Ammon's horn (tissue), 1 donor: ENCODE results near the gene APLP2.
"Not testable (repeated sequence)": the region's sequence is repeated elsewhere in the genome, so short reads cannot be mapped to it uniquely, and the experiment has no call there.

Source experiments
- DNase-seq: peaks from one replicate; pipeline ENCODE4 v3.0.0-alpha.2; 2016; ENCODE audit warnings: low spot score

Gene APLP2

GRCh38 chr11:130172001-130172400 lies 102.3 kb downstream of the APLP2 start:
- not testable (repeated sequence) for DNase-seq

- no peak for DNase-seq
These were observed 104.9 kb downstream of the APLP2 start for GRCh38 chr11:130174642-130175041.

DNA sequence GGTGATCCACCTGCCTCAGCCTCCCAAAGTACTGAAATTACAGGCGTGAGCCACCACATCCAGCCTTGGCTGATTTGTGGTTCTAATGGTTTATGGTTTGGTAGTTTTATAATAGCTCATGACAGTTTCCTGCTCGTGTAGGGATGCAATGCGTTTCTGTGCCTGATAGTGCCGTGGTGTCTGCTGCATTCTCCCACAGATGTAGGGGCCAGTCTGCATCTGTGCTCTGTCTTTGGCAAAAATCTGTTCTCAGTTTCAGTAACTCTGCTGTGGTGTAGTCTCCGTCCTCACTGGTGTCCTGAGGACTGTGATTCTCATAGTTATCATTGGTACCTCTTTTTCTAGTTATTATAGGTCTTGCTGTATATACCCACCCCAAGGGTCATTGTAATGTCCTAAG lies 106.2 kb downstream of the APLP2 start:
- no peak for DNase-seq

DNA sequence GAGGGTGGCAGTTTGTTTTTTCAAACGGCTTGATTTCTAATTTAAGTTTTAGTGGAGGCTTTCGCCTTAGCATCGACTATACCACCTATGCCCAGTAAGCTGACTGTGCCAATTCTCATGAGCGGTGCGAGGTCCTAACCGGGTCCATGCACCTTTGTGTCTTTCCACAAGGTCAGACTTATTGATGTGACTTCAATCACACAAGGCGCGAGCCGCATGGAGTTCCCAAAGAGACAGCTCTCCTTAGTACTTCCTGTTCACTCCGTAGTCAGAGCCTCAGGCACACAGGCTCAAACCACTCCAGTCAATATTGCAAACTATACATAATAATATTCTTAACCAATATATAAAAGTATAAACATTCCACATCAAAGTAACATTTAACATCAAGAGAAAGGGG lies 108.1 kb downstream of the APLP2 start:
- DNase-seq, result no peak

- DNase-seq, result no peak
These were observed 109.0 kb downstream of the APLP2 start for GRCh38 chr11:130178441-130179339.

DNA sequence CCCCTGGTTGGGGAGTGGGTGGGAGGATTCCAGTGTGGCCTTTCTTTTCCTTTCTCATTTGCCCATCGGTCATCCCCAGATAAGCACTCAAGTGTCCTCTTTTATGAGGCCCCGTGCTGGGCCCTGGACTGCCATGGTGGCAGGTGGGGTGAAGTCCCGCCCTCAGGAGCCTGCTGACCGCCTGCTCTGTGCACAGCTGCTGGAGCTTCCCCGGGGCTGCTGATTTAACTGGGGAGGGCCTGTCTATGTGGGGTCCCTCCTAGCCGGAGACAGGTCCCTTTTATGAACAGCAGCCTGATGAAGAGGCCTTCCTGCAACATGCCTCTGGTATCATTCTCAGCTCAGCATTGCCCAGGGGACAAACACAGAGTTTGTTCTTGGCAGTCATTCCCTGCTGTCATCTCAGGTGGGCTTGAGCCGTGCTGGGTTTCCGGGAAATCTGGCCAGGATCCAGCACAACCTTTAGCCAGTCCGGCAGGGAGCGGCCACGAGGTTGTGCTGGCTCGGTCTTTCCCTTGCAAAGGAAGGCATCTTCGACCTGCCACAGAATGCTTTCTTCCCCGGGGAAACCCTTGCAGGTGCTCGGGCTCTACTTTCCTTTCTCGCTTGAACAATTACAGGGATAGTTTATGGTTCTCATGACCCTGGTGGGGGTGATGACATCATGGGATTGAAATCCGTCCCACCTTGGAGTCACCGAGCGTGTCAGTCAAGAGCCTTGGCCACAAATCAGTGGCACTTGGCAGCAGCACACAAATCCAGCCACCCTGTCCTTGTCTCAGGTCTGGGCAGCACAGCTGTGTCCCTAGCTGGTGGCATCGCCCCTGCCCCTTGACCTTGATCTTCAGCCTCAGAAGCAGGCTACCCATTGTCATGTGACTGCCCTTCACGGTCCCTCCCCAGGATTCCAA lies 110.0 kb downstream of the APLP2 start:
- DNase-seq, result no peak

DNA sequence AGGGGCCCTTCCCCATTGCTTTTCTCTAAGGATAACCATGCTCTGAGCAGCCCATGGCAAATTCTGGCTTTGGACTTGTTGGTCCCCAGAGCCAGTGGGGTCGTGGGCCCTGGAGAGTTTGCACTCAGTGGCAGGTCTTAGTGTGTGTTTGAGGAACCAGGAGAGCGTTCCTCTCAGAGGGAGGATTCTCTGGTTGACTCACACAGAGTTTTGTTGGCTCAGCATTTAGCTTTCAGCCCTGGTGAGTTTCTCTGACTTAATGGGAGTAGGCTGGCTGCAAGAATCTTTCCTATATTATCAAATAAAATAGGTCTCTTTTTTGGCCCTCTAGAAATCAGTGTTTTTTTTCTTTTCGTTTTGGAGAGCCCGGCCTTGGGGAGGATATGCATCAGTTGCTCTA lies 110.8 kb downstream of the APLP2 start:
- DNase-seq, result peak; percentile 40

DNA sequence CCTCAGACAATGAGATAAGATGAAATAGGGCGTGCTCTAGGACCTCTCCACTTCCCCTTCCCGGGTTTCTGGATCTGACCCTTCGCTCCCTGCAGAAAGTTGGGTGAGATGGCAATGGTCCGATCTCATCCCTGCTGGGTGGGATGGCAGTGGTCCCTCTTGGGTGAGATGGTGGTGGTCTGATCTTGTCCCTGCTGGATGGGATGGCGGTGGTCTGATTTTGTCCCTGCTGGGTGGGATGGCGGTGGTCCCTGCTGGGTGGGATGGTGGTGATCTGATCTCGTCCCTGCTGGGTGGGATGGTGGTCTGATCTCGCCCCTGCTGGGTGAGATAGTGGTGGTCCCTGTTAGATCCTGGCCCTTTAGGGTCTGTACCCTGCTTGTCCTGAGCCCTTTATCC lies 111.2 kb downstream of the APLP2 start:
- no peak for DNase-seq

GRCh38 chr11:130181295-130182272 lies 111.9 kb downstream of the APLP2 start:
- no peak for DNase-seq

DNA sequence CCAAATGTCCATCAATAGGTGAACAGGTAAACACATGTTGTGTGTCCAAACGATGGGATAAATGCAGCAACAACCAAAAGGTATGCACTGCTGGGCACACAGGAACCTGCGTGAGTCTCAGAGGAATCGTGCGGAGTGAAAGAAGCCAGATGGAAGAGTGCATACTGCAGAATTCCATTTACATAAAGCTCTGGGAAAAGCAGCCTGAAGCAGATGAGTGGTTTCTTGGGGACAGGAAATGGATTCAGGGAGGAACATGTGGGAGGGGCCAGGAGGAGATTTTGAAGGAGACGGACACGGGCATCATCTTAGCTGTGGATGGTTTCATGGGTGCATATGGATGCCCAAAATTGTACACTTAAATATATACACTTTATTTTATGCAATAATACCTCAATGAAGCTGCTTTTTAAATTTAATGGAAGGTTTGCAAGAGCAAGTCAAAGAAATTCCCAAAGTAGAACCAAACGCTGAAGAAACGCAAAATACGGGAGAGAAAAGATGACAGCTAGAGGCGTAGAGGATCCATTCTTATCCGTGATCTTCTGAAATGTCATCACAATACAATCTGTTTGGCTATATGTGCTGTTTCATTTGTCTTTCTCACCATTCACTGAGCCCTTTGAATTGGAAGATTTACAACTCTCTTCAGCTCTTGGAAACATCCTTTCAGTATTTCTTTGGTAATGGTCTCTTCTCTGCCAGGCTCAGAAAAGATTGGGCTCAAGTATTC lies 114.3 kb downstream of the APLP2 start:
- no peak for DNase-seq

GRCh38 chr11:130187096-130187495 lies 117.4 kb downstream of the APLP2 start:
- no peak for DNase-seq

GRCh38 chr11:130188047-130188446 lies 118.4 kb downstream of the APLP2 start:
- no peak for DNase-seq

DNA sequence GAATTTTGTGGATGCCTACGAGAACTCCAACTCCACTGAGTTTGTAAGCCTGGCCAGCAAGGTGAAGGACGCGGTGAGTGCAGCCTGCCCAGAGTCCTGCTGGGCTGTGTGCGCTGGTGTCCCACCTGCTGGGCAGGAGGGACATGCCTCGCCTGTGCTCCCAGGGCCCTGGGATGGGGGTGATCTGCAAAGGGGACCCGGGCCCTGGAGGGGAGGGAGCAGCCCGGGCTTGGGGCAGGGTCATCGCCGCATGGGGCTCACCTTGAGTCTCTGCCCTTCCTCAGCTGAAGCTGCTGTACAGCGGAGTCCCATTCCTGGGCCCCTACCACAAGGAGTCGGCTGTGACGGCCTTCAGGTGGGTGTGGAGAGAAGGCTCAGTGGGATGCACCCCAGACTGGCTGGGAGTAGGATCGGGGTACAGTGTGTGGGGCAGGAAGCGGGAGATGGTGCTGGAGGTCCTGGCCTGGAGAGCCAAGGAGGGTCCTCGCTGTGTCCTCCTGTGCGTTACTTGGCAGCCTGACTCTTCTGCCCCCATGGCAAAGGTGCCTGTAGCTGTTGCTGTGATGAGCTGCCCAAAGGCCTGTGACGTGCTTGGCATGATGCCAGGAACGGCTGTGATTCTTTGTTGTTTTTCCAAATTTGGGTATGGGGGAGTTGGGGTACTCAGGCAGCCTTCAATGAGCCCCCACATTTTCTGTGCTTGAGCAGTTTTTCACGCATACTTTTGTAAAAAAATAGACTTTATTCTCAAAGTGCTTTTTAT lies 119.1 kb downstream of the APLP2 start:
- DNase-seq, result no peak

- DNase-seq, result no peak
These were observed 120.0 kb downstream of the APLP2 start for GRCh38 chr11:130189492-130190210.

- no peak for DNase-seq
These were observed 120.7 kb downstream of the APLP2 start for GRCh38 chr11:130190371-130190881.

DNA sequence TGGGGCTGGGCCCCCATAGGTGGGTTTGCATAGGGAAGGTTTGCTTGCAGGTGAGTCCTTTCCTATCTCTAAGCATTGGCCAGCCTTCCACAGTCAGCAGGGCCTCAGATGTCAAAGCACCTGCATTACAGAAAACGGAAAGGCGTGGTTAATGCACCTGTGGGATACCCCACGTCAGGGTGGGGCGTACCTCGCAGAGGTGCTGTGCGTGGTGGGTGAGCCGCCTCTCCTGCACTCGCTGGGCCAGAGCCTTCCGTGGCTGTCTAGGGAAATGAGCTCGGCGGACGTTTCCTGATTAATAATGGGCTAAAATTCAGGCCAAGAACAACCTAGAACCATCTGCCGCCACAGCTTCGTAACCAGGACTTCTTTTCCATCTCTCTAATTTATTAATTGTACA lies 122.2 kb downstream of the APLP2 start:
- DNase-seq, result no peak

- DNase-seq, result no peak
These were observed 123.2 kb downstream of the APLP2 start for GRCh38 chr11:130192845-130193267.

GRCh38 chr11:130193551-130193950 lies 123.9 kb downstream of the APLP2 start:
- not testable (repeated sequence) for DNase-seq
